ENCODE measurements around the gene KIF26A.
"Not testable (repeated sequence)": the region's sequence is repeated elsewhere in the genome, so short reads cannot be mapped to it uniquely, and the experiment has no call there.

KIF26A gene

GRCh38 chr14:104196461-104197140, 58.2 kb downstream of the KIF26A start:
- no peak for DNase-seq

- DNase-seq, result no peak
Measured at GRCh38 chr14:104197449-104198247, 59.3 kb downstream of the KIF26A start.

GRCh38 chr14:104199266-104199895, 61.0 kb downstream of the KIF26A start:
- DNase-seq, result no peak

GRCh38 chr14:104200106-104200505, 61.7 kb downstream of the KIF26A start:
- no peak for DNase-seq

GRCh38 chr14:104200591-104200990, 62.2 kb downstream of the KIF26A start:
- no peak for DNase-seq

GRCh38 chr14:104201063-104201462, 62.7 kb downstream of the KIF26A start:
- no peak for DNase-seq

GRCh38 chr14:104201496-104201895, 63.1 kb downstream of the KIF26A start:
- no peak for DNase-seq

GRCh38 chr14:104202259-104203070, 64.1 kb downstream of the KIF26A start:
- DNase-seq, result no peak

- no peak for DNase-seq
Measured at GRCh38 chr14:104203071-104203425, 64.7 kb downstream of the KIF26A start.

GRCh38 chr14:104204660-104205149, 66.3 kb downstream of the KIF26A start:
- DNase-seq, result no peak

GRCh38 chr14:104205781-104206180, 67.4 kb downstream of the KIF26A start:
- no peak for DNase-seq

GRCh38 chr14:104206281-104206904, 68.0 kb downstream of the KIF26A start:
- DNase-seq, result no peak

GRCh38 chr14:104207142-104208014, 69.0 kb downstream of the KIF26A start:
- no peak for DNase-seq

GRCh38 chr14:104208015-104208295, 69.6 kb downstream of the KIF26A start:
- not testable (repeated sequence) for DNase-seq

- DNase-seq, result not testable (repeated sequence)
Measured at GRCh38 chr14:104208331-104208730, 69.9 kb downstream of the KIF26A start.

GRCh38 chr14:104209071-104209470, 70.7 kb downstream of the KIF26A start:
- not testable (repeated sequence) for DNase-seq

- DNase-seq, result no peak
Measured at GRCh38 chr14:104209985-104210816, 71.8 kb downstream of the KIF26A start.

- no peak for DNase-seq
Measured at GRCh38 chr14:104210817-104211195, 72.4 kb downstream of the KIF26A start.

GRCh38 chr14:104211215-104211614, 72.8 kb downstream of the KIF26A start:
- no peak for DNase-seq

- no peak for DNase-seq
Measured at GRCh38 chr14:104211741-104212140, 73.4 kb downstream of the KIF26A start.
